SK-N-DZ (cell line): Measurements from ENCODE around the gene KLK14. TPM values are rescaled to one million over a fixed set of nuclear protein-coding genes. Genes with fewer than 3 reads are reported as not detected.

Source experiments
- DNase-seq: peaks from one replicate; pipeline ENCODE4 v3.0.0-alpha.2; 2015; ENCODE audit warnings: low spot score
- polyA plus RNA-seq, 2 experiments: library from polyadenylated mRNA; depleted of rRNA; stranded (reverse); fragments of >200 nt; gene quantifications; 2 replicates each; pipeline ENCODE4 v1.2.3, GENCODE V29; 2014

The KLK14 gene
- not detected in 2 replicates for polyA plus RNA-seq (2014; cell fraction: cytosol; rRNA removed)
- not detected in 2 replicates for polyA plus RNA-seq (2014; cell fraction: nucleus; rRNA removed)

GRCh38 chr19:51082611-51083010 is at the start of gene KLK14:
KLK14 (minus strand) TSS chr19:51082887; CDS start chr19:51082614, 273 bp downstream.
- DNase-seq: no peak

GRCh38 chr19:51131780-51132680 is 49.3 kb upstream of the KLK14 start:
- DNase-seq: no peak

GRCh38 chr19:51129716-51130115 is 47.0 kb upstream of the KLK14 start:
- DNase-seq: no peak

- DNase-seq: no peak
Measured at GRCh38 chr19:51128227-51128626, 45.5 kb upstream of the KLK14 start.

- DNase-seq: no peak
Measured at GRCh38 chr19:51127755-51128154, 45.1 kb upstream of the KLK14 start.

GRCh38 chr19:51127032-51127431 is 44.3 kb upstream of the KLK14 start:
- DNase-seq: no peak

GRCh38 chr19:51125421-51126075 is 42.9 kb upstream of the KLK14 start:
- no peak for DNase-seq

GRCh38 chr19:51124729-51125128 is 42.0 kb upstream of the KLK14 start, which contains the start of gene SIGLEC9:
SIGLEC9 (plus strand) TSS chr19:51124906; CDS start chr19:51124975, 69 bp downstream.
- no peak for DNase-seq

GRCh38 chr19:51124216-51124615 is 41.5 kb upstream of the KLK14 start:
- DNase-seq: no peak

- no peak for DNase-seq
Measured at GRCh38 chr19:51123802-51124201, 41.1 kb upstream of the KLK14 start.

GRCh38 chr19:51123381-51123800 is 40.7 kb upstream of the KLK14 start:
- no peak for DNase-seq

- DNase-seq: no peak
Measured at GRCh38 chr19:51122112-51122981, 39.7 kb upstream of the KLK14 start.

- no peak for DNase-seq
Measured at GRCh38 chr19:51121257-51121656, 38.6 kb upstream of the KLK14 start.

- no peak for DNase-seq
Measured at GRCh38 chr19:51120160-51120559, 37.5 kb upstream of the KLK14 start.

- no peak for DNase-seq
Measured at GRCh38 chr19:51119611-51120010, 36.9 kb upstream of the KLK14 start.

GRCh38 chr19:51119101-51119500 is 36.4 kb upstream of the KLK14 start:
- no peak for DNase-seq

- DNase-seq: no peak
Measured at GRCh38 chr19:51116736-51117286, 34.1 kb upstream of the KLK14 start.

GRCh38 chr19:51114087-51114729 is 31.5 kb upstream of the KLK14 start:
- DNase-seq: no peak

- no peak for DNase-seq
Measured at GRCh38 chr19:51111606-51112005, 28.9 kb upstream of the KLK14 start.

- no peak for DNase-seq
Measured at GRCh38 chr19:51110666-51110971, 27.9 kb upstream of the KLK14 start.

- no peak for DNase-seq
Measured at GRCh38 chr19:51108805-51109146, 26.1 kb upstream of the KLK14 start.
